PFSK-1 (cell line): ENCODE results near the gene IL25.

Experiments
- FOXP2 ChIP-seq: optimal IDR thresholded peaks from 2 replicates; pipeline ENCODE3; 2011; ENCODE audit warnings: borderline replicate concordance, control low read depth, inconsistent platforms; ENCODE audit not compliant: insufficient read depth; ENCODE audit errors: extremely low read length, extremely low read depth
- POLR2AphosphoS5 ChIP-seq: IDR thresholded peaks from 2 replicates; pipeline ENCODE4 v1.6.1; 2012; ENCODE audit warnings: low read depth, mild to moderate bottlenecking, control low read depth, low read length, moderate library complexity
- SIN3A ChIP-seq: IDR thresholded peaks from 2 replicates; pipeline ENCODE4 v1.6.1; 2012; ENCODE audit warnings: mild to moderate bottlenecking, low read length, moderate library complexity, borderline replicate concordance; ENCODE audit not compliant: insufficient read depth
- TAF1 ChIP-seq: IDR thresholded peaks from 2 replicates; pipeline ENCODE4 v1.6.1; 2012; ENCODE audit warnings: low read length, control low read depth, borderline replicate concordance; ENCODE audit not compliant: insufficient read depth
- TF ChIP-seq, protein P1 (sequence below), 2 experiments: IDR thresholded peaks; 2 replicates each; pipeline versions ENCODE4 v1.6.1 to v1.8.0; 2011 to 2012; ENCODE audit warnings: low read depth in 2 of 2, low read length in 2 of 2, control low read depth in 1 of 2, inconsistent platforms in 1 of 2, mild to moderate bottlenecking in 1 of 2, moderate library complexity in 1 of 2; ENCODE audit not compliant: insufficient read depth in 1 of 2

IL25 gene

DNA sequence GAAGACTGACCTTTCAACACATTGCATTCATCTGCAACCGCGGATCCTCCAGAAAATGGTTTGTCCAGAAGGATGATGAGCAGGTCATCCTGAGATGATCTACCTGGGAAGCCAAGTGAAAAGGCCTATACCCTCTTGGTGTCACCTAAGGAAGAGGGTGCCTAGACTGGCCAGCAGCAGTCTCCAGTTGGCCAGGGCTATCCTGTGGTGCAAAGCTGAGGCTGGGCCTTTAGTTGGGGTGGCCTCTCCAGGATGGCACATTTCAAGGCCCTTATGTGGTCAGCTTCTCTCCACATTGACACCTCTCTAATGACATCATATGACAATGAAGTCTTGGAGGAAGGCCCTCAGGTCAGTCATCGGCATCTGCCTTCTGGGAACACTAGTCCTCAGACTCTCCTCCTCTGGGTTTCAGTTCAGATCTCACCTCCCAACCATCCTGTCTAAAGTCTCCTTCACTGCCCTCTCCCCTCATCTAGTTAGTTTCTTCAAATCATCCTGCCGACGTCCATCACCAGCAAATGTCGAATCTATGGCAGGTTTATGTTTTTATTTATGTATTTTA lies 16.7 kb upstream of the IL25 start:
- TF ChIP-seq SIN3A (no peak), TAF1 (no peak), FOXP2 (no peak), POLR2AphosphoS5 (no peak)
- TF ChIP-seq, protein P1, sequence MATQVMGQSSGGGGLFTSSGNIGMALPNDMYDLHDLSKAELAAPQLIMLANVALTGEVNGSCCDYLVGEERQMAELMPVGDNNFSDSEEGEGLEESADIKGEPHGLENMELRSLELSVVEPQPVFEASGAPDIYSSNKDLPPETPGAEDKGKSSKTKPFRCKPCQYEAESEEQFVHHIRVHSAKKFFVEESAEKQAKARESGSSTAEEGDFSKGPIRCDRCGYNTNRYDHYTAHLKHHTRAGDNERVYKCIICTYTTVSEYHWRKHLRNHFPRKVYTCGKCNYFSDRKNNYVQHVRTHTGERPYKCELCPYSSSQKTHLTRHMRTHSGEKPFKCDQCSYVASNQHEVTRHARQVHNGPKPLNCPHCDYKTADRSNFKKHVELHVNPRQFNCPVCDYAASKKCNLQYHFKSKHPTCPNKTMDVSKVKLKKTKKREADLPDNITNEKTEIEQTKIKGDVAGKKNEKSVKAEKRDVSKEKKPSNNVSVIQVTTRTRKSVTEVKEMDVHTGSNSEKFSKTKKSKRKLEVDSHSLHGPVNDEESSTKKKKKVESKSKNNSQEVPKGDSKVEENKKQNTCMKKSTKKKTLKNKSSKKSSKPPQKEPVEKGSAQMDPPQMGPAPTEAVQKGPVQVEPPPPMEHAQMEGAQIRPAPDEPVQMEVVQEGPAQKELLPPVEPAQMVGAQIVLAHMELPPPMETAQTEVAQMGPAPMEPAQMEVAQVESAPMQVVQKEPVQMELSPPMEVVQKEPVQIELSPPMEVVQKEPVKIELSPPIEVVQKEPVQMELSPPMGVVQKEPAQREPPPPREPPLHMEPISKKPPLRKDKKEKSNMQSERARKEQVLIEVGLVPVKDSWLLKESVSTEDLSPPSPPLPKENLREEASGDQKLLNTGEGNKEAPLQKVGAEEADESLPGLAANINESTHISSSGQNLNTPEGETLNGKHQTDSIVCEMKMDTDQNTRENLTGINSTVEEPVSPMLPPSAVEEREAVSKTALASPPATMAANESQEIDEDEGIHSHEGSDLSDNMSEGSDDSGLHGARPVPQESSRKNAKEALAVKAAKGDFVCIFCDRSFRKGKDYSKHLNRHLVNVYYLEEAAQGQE (IDR thresholded peaks at IDR 0.05; ENCODE audit: insufficient read depth in 1 of 2, low read depth in 2 of 2, low read length in 2 of 2), result no peak

DNA sequence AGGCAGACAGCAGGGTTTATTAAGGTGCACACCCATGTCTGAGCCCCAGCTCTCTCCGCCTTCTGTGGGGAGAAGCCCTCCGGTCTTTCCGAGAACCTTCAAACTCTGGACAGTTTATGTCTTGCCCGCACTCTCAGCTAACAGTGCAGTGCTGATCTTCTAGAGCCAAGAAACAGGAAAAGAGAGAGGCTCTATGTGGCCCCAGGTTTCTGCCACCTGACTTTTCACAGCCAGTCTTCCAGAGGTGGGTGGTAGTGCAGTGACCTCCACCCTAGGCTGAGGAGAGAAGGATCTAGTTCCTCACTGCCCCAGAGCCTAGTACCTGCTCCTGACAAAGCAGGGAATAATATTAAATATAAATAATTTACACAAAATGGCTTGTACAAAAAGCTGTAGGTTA lies 15.9 kb upstream of the IL25 start:
- no peak for TF ChIP-seq SIN3A
- TF ChIP-seq FOXP2, result no peak

DNA sequence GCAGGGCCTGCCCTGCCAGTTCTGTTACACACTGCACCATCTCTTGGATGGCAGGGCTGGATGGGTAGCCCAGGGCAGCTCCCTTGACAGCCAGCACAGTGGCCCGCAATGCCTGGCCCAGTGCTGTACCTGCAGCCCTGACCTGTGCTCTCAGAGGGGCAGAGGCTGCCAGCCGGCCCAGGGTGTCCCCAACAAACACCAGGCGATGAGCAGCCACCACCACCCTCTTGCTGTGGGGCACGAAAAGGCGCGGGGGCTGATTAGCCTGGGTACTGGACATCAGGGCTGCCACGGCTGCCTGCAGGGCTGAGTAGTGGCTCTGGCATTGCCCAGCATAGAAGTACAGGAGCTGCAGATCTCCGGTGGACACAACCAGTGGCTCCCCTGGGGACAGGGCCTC lies 15.3 kb upstream of the IL25 start:
- TF ChIP-seq FOXP2, result no peak
- no peak for TF ChIP-seq SIN3A
- TF ChIP-seq TAF1, result no peak
- TF ChIP-seq POLR2AphosphoS5, result no peak
- TF ChIP-seq, protein P1 (IDR thresholded peaks at IDR 0.05; ENCODE audit: insufficient read depth in 1 of 2, low read depth in 2 of 2, low read length in 2 of 2), result no peak

DNA sequence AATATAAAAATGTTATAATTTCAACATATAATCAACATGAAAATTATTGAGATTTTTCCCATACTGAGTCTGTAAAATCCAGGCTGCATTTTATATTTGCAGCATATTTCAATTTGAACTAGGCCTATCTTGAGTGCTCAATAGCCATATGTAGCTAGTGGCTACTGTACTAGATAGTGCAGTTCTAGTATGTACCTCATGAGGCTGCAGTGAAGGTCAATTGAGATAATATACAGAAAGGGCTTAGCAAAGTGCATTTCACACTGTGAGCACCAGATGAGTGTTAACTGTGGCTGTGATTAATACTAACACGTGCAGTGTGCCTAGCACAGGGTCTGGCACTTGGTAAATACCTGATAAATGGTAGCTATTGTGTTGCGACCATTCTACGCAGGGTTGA lies 14.6 kb upstream of the IL25 start:
- TF ChIP-seq POLR2AphosphoS5 (no peak), TAF1 (no peak)
- TF ChIP-seq, protein P1 (IDR thresholded peaks at IDR 0.05; ENCODE audit: insufficient read depth in 1 of 2, low read depth in 2 of 2, low read length in 2 of 2), result no peak

DNA sequence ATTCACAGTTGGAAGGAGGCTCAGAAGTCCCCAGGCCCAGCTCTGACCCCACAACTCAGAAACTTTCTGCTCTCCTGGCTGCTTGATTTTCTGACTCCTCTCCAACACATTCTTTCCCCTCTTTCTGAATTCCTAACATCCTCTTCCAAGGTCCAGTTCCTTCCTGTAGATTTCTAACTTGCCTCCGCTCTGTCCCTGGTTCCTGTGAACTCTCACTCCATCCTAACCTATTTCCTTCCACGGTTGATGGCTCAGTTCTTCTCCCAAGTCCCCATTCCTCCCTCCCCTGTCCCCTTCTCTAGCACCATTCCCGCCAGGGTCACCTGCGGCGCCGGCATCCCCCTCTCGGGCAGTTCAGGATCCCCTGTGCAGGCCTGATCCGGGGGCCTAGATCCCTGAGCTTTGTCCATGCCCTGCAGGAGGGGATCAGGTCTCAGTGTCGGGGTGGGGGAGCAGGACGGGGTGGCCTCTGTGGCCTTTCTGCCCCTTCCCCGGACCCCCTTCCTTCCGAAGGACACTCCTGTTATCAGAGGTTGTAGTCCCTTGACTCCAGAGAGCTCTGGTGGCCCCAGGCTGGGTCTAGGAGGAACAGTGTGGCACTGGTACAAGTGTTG lies 13.9 kb upstream of the IL25 start:
- TF ChIP-seq, protein P1 (IDR thresholded peaks at IDR 0.05; ENCODE audit: insufficient read depth in 1 of 2, low read depth in 2 of 2, low read length in 2 of 2), result no peak
